CD14-positive monocyte (primary cell): ENCODE measurements around the gene RNF223. TPM values are rescaled to one million over a fixed set of nuclear protein-coding genes. Genes with fewer than 3 reads are reported as not detected.

Experiments used
- DNase-seq, 3 donors: peaks; one replicate each; pipeline ENCODE4 v3.0.0-alpha.2; 2011 to 2022
- H2AFZ ChIP-seq: 2 replicates; pipeline ENCODE4 v1.6.0; 2012; ENCODE audit warnings: mild to moderate bottlenecking, low read depth, low read length, inconsistent platforms; ENCODE audit not compliant: insufficient read depth, poor library complexity, severe bottlenecking
- H3K27ac ChIP-seq, 2 donors: 1 replicate in 1 of 2; 2 replicates in 1 of 2; pipeline ENCODE4 v1.5.1; 2012 to 2013; ENCODE audit warnings: low read length in 2 of 2, control low read depth in 1 of 2, inconsistent platforms in 1 of 2, low read depth in 1 of 2, mild to moderate bottlenecking in 1 of 2
- H3K27me3 ChIP-seq, 2 donors: one replicate each; pipeline versions ENCODE4 v1.6.0 to v1.6.1; 2011 to 2013; ENCODE audit warnings: low read length in 2 of 2; ENCODE audit not compliant: control insufficient read depth in 2 of 2, insufficient read depth in 2 of 2
- H3K36me3 ChIP-seq, 2 donors: replicated peaks in 1 of 2; 1 replicate in 1 of 2; 2 replicates in 1 of 2; pipeline versions ENCODE4 v1.5.1 to v1.6.1; 2012 to 2013; ENCODE audit warnings: low read length in 2 of 2, control low read depth in 1 of 2, inconsistent platforms in 1 of 2, mild to moderate bottlenecking in 1 of 2; ENCODE audit not compliant: insufficient read depth in 2 of 2, control insufficient read depth in 1 of 2
- H3K4me1 ChIP-seq, 2 donors: 1 replicate in 1 of 2; 2 replicates in 1 of 2; pipeline versions ENCODE4 v1.5.1 to v1.6.1; 2012 to 2013; ENCODE audit warnings: low read length in 2 of 2, control low read depth in 1 of 2, inconsistent platforms in 1 of 2, mild to moderate bottlenecking in 1 of 2, moderate library complexity in 1 of 2; ENCODE audit not compliant: insufficient read depth in 2 of 2, control insufficient read depth in 1 of 2
- H3K4me2 ChIP-seq: replicated peaks from 2 replicates; pipeline ENCODE3; 2012; ENCODE audit warnings: low read length, moderate library complexity, mild to moderate bottlenecking; ENCODE audit not compliant: poor library complexity, severe bottlenecking; ENCODE audit errors: extremely low read depth
- H3K4me3 ChIP-seq, 3 experiments: fragments of 200-600 bp in 1 of 3; sonication (generic) in 1 of 3; replicated peaks in 1 of 3; 1 replicate in 2 of 3; 2 replicates in 1 of 3; pipeline ENCODE4 v1.5.1; 2011 to 2013; ENCODE audit warnings: low read length in 3 of 3, mild to moderate bottlenecking in 3 of 3, control low read depth in 2 of 3, low read depth in 2 of 3, inconsistent platforms in 1 of 3, moderate library complexity in 1 of 3
- H3K79me2 ChIP-seq: 2 replicates; pipeline ENCODE4 v1.6.0; 2012; ENCODE audit warnings: mild to moderate bottlenecking, control low read depth, inconsistent platforms, low read length, moderate library complexity; ENCODE audit not compliant: insufficient read depth
- H3K9ac ChIP-seq: 2 replicates; pipeline ENCODE4 v1.6.0; 2017; ENCODE audit warnings: low read length, mild to moderate bottlenecking; ENCODE audit not compliant: insufficient read depth, poor library complexity, severe bottlenecking
- H3K9me3 ChIP-seq, 2 donors: replicated peaks in 1 of 2; 1 replicate in 1 of 2; 2 replicates in 1 of 2; pipeline versions ENCODE4 v1.5.1 to v1.6.1; 2012 to 2013; ENCODE audit warnings: low read length in 2 of 2, control low read depth in 1 of 2; ENCODE audit not compliant: control insufficient read depth in 1 of 2, insufficient read depth in 1 of 2
- H4K20me1 ChIP-seq: 2 replicates; pipeline ENCODE4 v1.6.0; 2012; ENCODE audit warnings: mild to moderate bottlenecking, low read length, control low read depth, moderate library complexity; ENCODE audit not compliant: insufficient read depth
- H3K27ac Mint-ChIP-seq, 7 donors: one replicate each; pipeline ENCODE4 v1.8.0; 2020; ENCODE audit warnings: mild to moderate bottlenecking in 7 of 7, mixed read lengths in 7 of 7, moderate library complexity in 6 of 7, inconsistent platforms in 2 of 7
- H3K27me3 Mint-ChIP-seq, 3 donors: one replicate each; pipeline ENCODE4 v1.8.0; 2021 to 2022; ENCODE audit warnings: low read depth in 3 of 3, mild to moderate bottlenecking in 3 of 3, mixed read lengths in 3 of 3, moderate library complexity in 3 of 3, inconsistent platforms in 1 of 3
- H3K36me3 Mint-ChIP-seq, 2 donors: one replicate each; pipeline ENCODE4 v1.8.0; 2020; ENCODE audit warnings: mixed read lengths in 2 of 2, inconsistent platforms in 1 of 2, mild to moderate bottlenecking in 1 of 2
- H3K4me1 Mint-ChIP-seq: one replicate; pipeline ENCODE4 v1.8.0; 2020; ENCODE audit warnings: mild to moderate bottlenecking, mixed read lengths
- H3K4me3 Mint-ChIP-seq, 2 donors: one replicate each; pipeline ENCODE4 v1.8.0; 2020; ENCODE audit warnings: mild to moderate bottlenecking in 2 of 2, mixed read lengths in 2 of 2, moderate library complexity in 1 of 2
- H3K9me3 Mint-ChIP-seq, 7 donors: one replicate each; pipeline ENCODE4 v1.8.0; 2020 to 2022; ENCODE audit warnings: mixed read lengths in 7 of 7, mild to moderate bottlenecking in 6 of 7, moderate library complexity in 6 of 7, inconsistent platforms in 2 of 7
- CTCF ChIP-seq: fragments of 200-600 bp; IDR thresholded peaks from one replicate; pipeline ENCODE4 v1.8.0; 2022; ENCODE audit warnings: antibody characterized with exemption, mild to moderate bottlenecking
- WGBS: methylation state at CpG from one replicate; pipeline ENCODE4 v1.1.5; 2013; ENCODE audit warnings: missing lambda C conversion rate; ENCODE audit not compliant: insufficient coverage; 5-methylcytosine and 5-hydroxymethylcytosine counted together
- intact Hi-C, 2 donors: fragments of 100-400 bp; cut with micrococcal nuclease; formaldehyde crosslinking; loops; one replicate each; pipeline versions ENCODE4 v1.15.0 to v1.15.1; 2023
- polyA plus RNA-seq, 3 donors: library from polyadenylated mRNA; depleted of rRNA in 1 of 3; unstranded in 2 of 3; stranded (reverse) in 1 of 3; fragments of 300-500 nt in 2 of 3; fragments of >200 nt in 1 of 3; fragmentation: Illumina TruSeq in 2 of 3; gene quantifications; 1 replicate in 2 of 3; 2 replicates in 1 of 3; pipeline ENCODE4 v1.2.3, GENCODE V29; 2012 to 2021

Gene RNF223
- polyA plus RNA-seq, 3 donors, result not detected

- 0% methylated on average over 7 of the region's 17 CpGs for WGBS
- no peak for TF ChIP-seq CTCF
- H3K27ac Mint-ChIP-seq, result peak overlapping the region in 5 of 7 donors; percentile 2 to 77 (median 35)
- H3K36me3 Mint-ChIP-seq, result peaks cover 0 to 2% of the 10 kb centered on the region in 2 donors
- peaks cover 0 to 13% (median 6%) of the 10 kb centered on the region in 7 donors for H3K9me3 Mint-ChIP-seq
- Histone ChIP-seq H3K27ac (peak overlapping the region in 1 of 2 donors; percentile 48), H3K9ac (peak overlapping the region; percentile 36), H2AFZ (no peak overlapping the region), H4K20me1 (no peaks in the 10 kb centered on the region), H3K27me3 (peaks cover 9 to 51% of the 10 kb centered on the region in 2 donors), H3K9me3 (no peaks in the 10 kb centered on the region), H3K4me3 (peak overlapping the region in 1 of 3 experiments; percentile 70), H3K4me1 (peaks cover 24 to 27% of the 10 kb centered on the region in 2 donors), H3K4me2 (peak overlapping the region; percentile 84), H3K36me3 (no peaks in the 10 kb centered on the region), H3K79me2 (no peaks in the 10 kb centered on the region)
- peaks cover 38 to 69% (median 61%) of the 10 kb centered on the region in 3 donors for H3K27me3 Mint-ChIP-seq
- H3K4me3 Mint-ChIP-seq, result peak overlapping the region; percentile 58 to 78
- DNase-seq, result peak; percentile 34 to 74 (median 57)
- intact Hi-C loops, result loop anchor here in 1 of 2 donors (10.0 kb wide), 2 partner anchors 75 to 195 kb away; partner anchors contain the start of genes B3GALT6, C1orf159 and SDF4
- peaks cover 24% of the 10 kb centered on the region for H3K4me1 Mint-ChIP-seq
These were observed 34.8 kb downstream of the RNF223 start for GRCh38 chr1:1039145-1039910.

- Mint-ChIP-seq H3K4me3 (peak overlapping the region in 1 of 2 donors; percentile 78), H3K9me3 (peaks cover 0 to 13% (median 6%) of the 10 kb centered on the region in 7 donors), H3K27ac (peak overlapping the region in 4 of 7 donors; percentile 11 to 83 (median 50)), H3K4me1 (peaks cover 24% of the 10 kb centered on the region), H3K36me3 (peaks cover 0 to 2% of the 10 kb centered on the region in 2 donors), H3K27me3 (peaks cover 39 to 75% (median 63%) of the 10 kb centered on the region in 3 donors)
- H3K27me3 ChIP-seq, result peaks cover 11 to 56% of the 10 kb centered on the region in 2 donors
- intact Hi-C loops, result loop anchor here in 1 of 2 donors (10.0 kb wide), 2 partner anchors 76 to 196 kb away; partner anchors contain the start of genes B3GALT6, C1orf159 and SDF4
- peak overlapping the region in 1 of 3 experiments; percentile 70 for H3K4me3 ChIP-seq
- peak overlapping the region; percentile 36 for H3K9ac ChIP-seq
- H3K9me3 ChIP-seq, result no peaks in the 10 kb centered on the region
- TF ChIP-seq CTCF, result no peak
- no peak overlapping the region for H2AFZ ChIP-seq
- H3K79me2 ChIP-seq, result no peaks in the 10 kb centered on the region
- no peaks in the 10 kb centered on the region for H3K36me3 ChIP-seq
- peak overlapping the region in 1 of 2 donors; percentile 48 for H3K27ac ChIP-seq
- peak overlapping the region; percentile 84 for H3K4me2 ChIP-seq
- H4K20me1 ChIP-seq, result no peaks in the 10 kb centered on the region
- peaks cover 24 to 34% of the 10 kb centered on the region in 2 donors for H3K4me1 ChIP-seq
- 67% methylated on average over 3 of the region's 6 CpGs for WGBS
- DNase-seq, result peak; percentile 52 to 84 (median 75)
These were observed 35.4 kb downstream of the RNF223 start for GRCh38 chr1:1038694-1039093.
